Measurements from ENCODE around the gene UROC1. TPM values are rescaled to one million over a fixed set of nuclear protein-coding genes. Genes with fewer than 3 reads are reported as not detected.

UROC1 gene
- total RNA-seq, 1 experiment from 2014 or later = not detected

GRCh38 chr3:126548556-126549466 is 31.2 kb upstream of the UROC1 start:
- no peak for DNase-seq
- H3K36me3 ChIP-seq (ENCODE audit: insufficient read depth, low read length) = no peaks in the 10 kb centered on the region
- no peaks in the 10 kb centered on the region for H3K79me2 ChIP-seq (ENCODE audit: low read length)
- H3K4me1 ChIP-seq (ENCODE audit: low read length) = no peaks in the 10 kb centered on the region
- H4K20me1 ChIP-seq (ENCODE audit: insufficient read depth, low read depth, low read length) = 0 out of 2 replicates have a peak, but pooled peaks cover 2% of the 10 kb centered on the region
- H3K9me2 ChIP-seq (replicated peaks; ENCODE audit: insufficient read depth, low read length) = no peaks in the 10 kb centered on the region
- H3K4me2 ChIP-seq (ENCODE audit: low read depth, low read length, poor library complexity, severe bottlenecking) = no peak overlapping the region
- H3K4me3 ChIP-seq (ENCODE audit: low read length) = no peak overlapping the region
- H3K27me3 ChIP-seq (ENCODE audit: low read length) = no peaks in the 10 kb centered on the region
- no peak overlapping the region for H2AFZ ChIP-seq (ENCODE audit: low read length)
- no peaks in the 10 kb centered on the region for H3K9me3 ChIP-seq (ENCODE audit: low read length)
- H3K9ac ChIP-seq (ENCODE audit: low read length) = no peak overlapping the region
- H3K27ac ChIP-seq (ENCODE audit: low read length) = no peak overlapping the region

GRCh38 chr3:126547721-126548120 is 30.1 kb upstream of the UROC1 start:
- no peak overlapping the region for H2AFZ ChIP-seq (ENCODE audit: low read length)
- DNase-seq = no peak
- H3K4me3 ChIP-seq (ENCODE audit: low read length) = no peak overlapping the region
- H3K4me2 ChIP-seq (ENCODE audit: low read depth, low read length, poor library complexity, severe bottlenecking) = no peak overlapping the region
- no peaks in the 10 kb centered on the region for H3K9me3 ChIP-seq (ENCODE audit: low read length)
- H3K79me2 ChIP-seq (ENCODE audit: low read length) = no peaks in the 10 kb centered on the region
- no peak overlapping the region for H3K27ac ChIP-seq (ENCODE audit: low read length)
- 0 out of 2 replicates have a peak, but pooled peaks cover 4% of the 10 kb centered on the region for H4K20me1 ChIP-seq (ENCODE audit: insufficient read depth, low read depth, low read length)
- no peaks in the 10 kb centered on the region for H3K9me2 ChIP-seq (replicated peaks; ENCODE audit: insufficient read depth, low read length)
- H3K4me1 ChIP-seq (ENCODE audit: low read length) = no peaks in the 10 kb centered on the region
- no peaks in the 10 kb centered on the region for H3K27me3 ChIP-seq (ENCODE audit: low read length)
- H3K9ac ChIP-seq (ENCODE audit: low read length) = no peak overlapping the region
- H3K36me3 ChIP-seq (ENCODE audit: insufficient read depth, low read length) = no peaks in the 10 kb centered on the region

GRCh38 chr3:126546549-126547239 is 29.1 kb upstream of the UROC1 start:
- Histone ChIP-seq H3K9me2 (replicated peaks; ENCODE audit: insufficient read depth, low read length) (no peaks in the 10 kb centered on the region), H3K27ac (ENCODE audit: low read length) (no peak overlapping the region), H2AFZ (ENCODE audit: low read length) (no peak overlapping the region), H3K79me2 (ENCODE audit: low read length) (no peaks in the 10 kb centered on the region), H3K4me2 (ENCODE audit: low read depth, low read length, poor library complexity, severe bottlenecking) (no peak overlapping the region), H3K4me1 (ENCODE audit: low read length) (no peaks in the 10 kb centered on the region), H3K36me3 (ENCODE audit: insufficient read depth, low read length) (no peaks in the 10 kb centered on the region), H4K20me1 (ENCODE audit: insufficient read depth, low read depth, low read length) (0 out of 2 replicates have a peak, but pooled peaks cover 4% of the 10 kb centered on the region), H3K9ac (ENCODE audit: low read length) (no peak overlapping the region), H3K27me3 (ENCODE audit: low read length) (no peaks in the 10 kb centered on the region), H3K4me3 (ENCODE audit: low read length) (no peak overlapping the region), H3K9me3 (ENCODE audit: low read length) (no peaks in the 10 kb centered on the region)
- DNase-seq = no peak

- Histone ChIP-seq H3K27ac (ENCODE audit: low read length) (no peak overlapping the region), H3K36me3 (ENCODE audit: insufficient read depth, low read length) (no peaks in the 10 kb centered on the region), H3K4me1 (ENCODE audit: low read length) (no peaks in the 10 kb centered on the region), H4K20me1 (ENCODE audit: insufficient read depth, low read depth, low read length) (0 out of 2 replicates have a peak, but pooled peaks cover 4% of the 10 kb centered on the region), H3K79me2 (ENCODE audit: low read length) (no peaks in the 10 kb centered on the region), H3K9me2 (replicated peaks; ENCODE audit: insufficient read depth, low read length) (no peaks in the 10 kb centered on the region), H3K4me3 (ENCODE audit: low read length) (no peak overlapping the region), H3K9ac (ENCODE audit: low read length) (no peak overlapping the region), H3K9me3 (ENCODE audit: low read length) (no peaks in the 10 kb centered on the region), H3K4me2 (ENCODE audit: low read depth, low read length, poor library complexity, severe bottlenecking) (no peak overlapping the region), H3K27me3 (ENCODE audit: low read length) (no peaks in the 10 kb centered on the region), H2AFZ (ENCODE audit: low read length) (no peak overlapping the region)
- no peak for DNase-seq
Measured at GRCh38 chr3:126546013-126546412, 28.4 kb upstream of the UROC1 start.

- DNase-seq = no peak
- Histone ChIP-seq H2AFZ (ENCODE audit: low read length) (no peak overlapping the region), H3K4me3 (ENCODE audit: low read length) (no peak overlapping the region), H3K9ac (ENCODE audit: low read length) (no peak overlapping the region), H3K27ac (ENCODE audit: low read length) (no peak overlapping the region), H3K79me2 (ENCODE audit: low read length) (no peaks in the 10 kb centered on the region), H4K20me1 (ENCODE audit: insufficient read depth, low read depth, low read length) (0 out of 2 replicates have a peak, but pooled peaks cover 4% of the 10 kb centered on the region), H3K9me3 (ENCODE audit: low read length) (no peaks in the 10 kb centered on the region), H3K27me3 (ENCODE audit: low read length) (no peaks in the 10 kb centered on the region), H3K4me1 (ENCODE audit: low read length) (no peaks in the 10 kb centered on the region), H3K9me2 (replicated peaks; ENCODE audit: insufficient read depth, low read length) (no peaks in the 10 kb centered on the region), H3K36me3 (ENCODE audit: insufficient read depth, low read length) (no peaks in the 10 kb centered on the region), H3K4me2 (ENCODE audit: low read depth, low read length, poor library complexity, severe bottlenecking) (no peak overlapping the region)
Measured at GRCh38 chr3:126545544-126545943, 28.0 kb upstream of the UROC1 start.

- H3K4me2 ChIP-seq (ENCODE audit: low read depth, low read length, poor library complexity, severe bottlenecking) = no peak overlapping the region
- H3K27ac ChIP-seq (ENCODE audit: low read length) = no peak overlapping the region
- no peak overlapping the region for H3K9ac ChIP-seq (ENCODE audit: low read length)
- no peaks in the 10 kb centered on the region for H3K9me3 ChIP-seq (ENCODE audit: low read length)
- 0 out of 2 replicates have a peak, but pooled peaks cover 4% of the 10 kb centered on the region for H4K20me1 ChIP-seq (ENCODE audit: insufficient read depth, low read depth, low read length)
- DNase-seq = no peak
- no peak overlapping the region for H3K4me3 ChIP-seq (ENCODE audit: low read length)
- no peaks in the 10 kb centered on the region for H3K9me2 ChIP-seq (replicated peaks; ENCODE audit: insufficient read depth, low read length)
- H3K36me3 ChIP-seq (ENCODE audit: insufficient read depth, low read length) = no peaks in the 10 kb centered on the region
- H3K79me2 ChIP-seq (ENCODE audit: low read length) = no peaks in the 10 kb centered on the region
- H3K4me1 ChIP-seq (ENCODE audit: low read length) = no peaks in the 10 kb centered on the region
- H3K27me3 ChIP-seq (ENCODE audit: low read length) = no peaks in the 10 kb centered on the region
- H2AFZ ChIP-seq (ENCODE audit: low read length) = no peak overlapping the region
Measured at GRCh38 chr3:126544596-126545281, 27.2 kb upstream of the UROC1 start.

GRCh38 chr3:126543457-126544061 is 26.0 kb upstream of the UROC1 start:
- DNase-seq = no peak
- 0 out of 2 replicates have a peak, but pooled peaks cover 4% of the 10 kb centered on the region for H4K20me1 ChIP-seq (ENCODE audit: insufficient read depth, low read depth, low read length)
- no peaks in the 10 kb centered on the region for H3K9me3 ChIP-seq (ENCODE audit: low read length)
- H3K4me1 ChIP-seq (ENCODE audit: low read length) = no peaks in the 10 kb centered on the region
- H3K4me3 ChIP-seq (ENCODE audit: low read length) = no peak overlapping the region
- H3K36me3 ChIP-seq (ENCODE audit: insufficient read depth, low read length) = no peaks in the 10 kb centered on the region
- H3K4me2 ChIP-seq (ENCODE audit: low read depth, low read length, poor library complexity, severe bottlenecking) = no peak overlapping the region
- H3K9ac ChIP-seq (ENCODE audit: low read length) = no peak overlapping the region
- no peaks in the 10 kb centered on the region for H3K27me3 ChIP-seq (ENCODE audit: low read length)
- H3K9me2 ChIP-seq (replicated peaks; ENCODE audit: insufficient read depth, low read length) = no peaks in the 10 kb centered on the region
- no peak overlapping the region for H3K27ac ChIP-seq (ENCODE audit: low read length)
- no peaks in the 10 kb centered on the region for H3K79me2 ChIP-seq (ENCODE audit: low read length)
- H2AFZ ChIP-seq (ENCODE audit: low read length) = no peak overlapping the region
